Upper lobe of left lung (tissue), 6 donors: Measurements from ENCODE around the gene CAV1. TPM values are rescaled to one million over a fixed set of nuclear protein-coding genes. Genes with fewer than 3 reads are reported as not detected.

Source experiments
- ATAC-seq, 2 donors: fragments of 200-7000 bp; cut with Tn5 transposase; one replicate each; pipeline ENCODE4 v1.9.1; 2022; ENCODE audit warnings: mild to moderate bottlenecking in 2 of 2, moderate library complexity in 2 of 2; ENCODE audit not compliant: low FRiP score in 2 of 2
- DNase-seq, 2 donors: peaks; one replicate each; pipeline ENCODE4 v3.0.0-alpha.2; 2019 to 2020
- H3K27ac ChIP-seq, 4 donors: fragments of 200-600 bp; sonication (generic); one replicate each; pipeline ENCODE4 v1.5.1; 2016 to 2019
- H3K27me3 ChIP-seq, 4 donors: fragments of 200-600 bp; sonication (generic); one replicate each; pipeline ENCODE4 v1.5.1; 2017 to 2019
- H3K36me3 ChIP-seq, 4 donors: fragments of 200-600 bp; sonication (generic); one replicate each; pipeline ENCODE4 v1.5.1; 2016 to 2019
- H3K4me1 ChIP-seq, 4 donors: fragments of 200-600 bp; sonication (generic); one replicate each; pipeline ENCODE4 v1.5.1; 2018 to 2019
- H3K4me3 ChIP-seq, 4 donors: fragments of 200-600 bp; sonication (generic); one replicate each; pipeline ENCODE4 v1.5.1; 2017 to 2019; ENCODE audit warnings: mild to moderate bottlenecking in 2 of 4, moderate library complexity in 1 of 4
- H3K9me3 ChIP-seq, 4 donors: fragments of 200-600 bp; sonication (generic); one replicate each; pipeline ENCODE4 v1.5.1; 2018 to 2019
- EP300 ChIP-seq, 4 donors: sonication (generic); formaldehyde crosslinking; IDR thresholded peaks; one replicate each; pipeline ENCODE4 v1.5.1; 2017; ENCODE audit warnings: antibody characterized with exemption in 4 of 4, control low read depth in 2 of 4
- POLR2A ChIP-seq, 4 donors: fragments of 450-650 bp; IDR thresholded peaks; one replicate each; pipeline ENCODE4 v1.5.1; 2016 to 2017; ENCODE audit warnings: antibody characterized with exemption in 4 of 4, mild to moderate bottlenecking in 2 of 4
- POLR2AphosphoS5 ChIP-seq, 2 donors: sonication (generic); formaldehyde crosslinking; IDR thresholded peaks; one replicate each; pipeline ENCODE4 v1.5.1; 2017; ENCODE audit warnings: antibody characterized with exemption in 2 of 2
- WGBS, 2 donors: methylation state at CpG; one replicate each; pipeline ENCODE4 v1.1.5; 2017 to 2018; 5-methylcytosine and 5-hydroxymethylcytosine counted together
- total RNA-seq, 6 donors: library from RNA; depleted of rRNA in 4 of 6; stranded (reverse); fragments of >200 nt in 4 of 6; gene quantifications; one replicate each; pipeline versions ENCODE4 v1.1.0 to v1.2.1, GENCODE V29; 2016 to 2021
- TF ChIP-seq, protein P1 (sequence below), 6 experiments: fragments of 450-650 bp in 4 of 6; fragments of 200-600 bp in 2 of 6; sonication (generic) in 2 of 6; IDR thresholded peaks; one replicate each; pipeline ENCODE4 v1.5.1; 2016 to 2019; ENCODE audit warnings: antibody characterized with exemption in 6 of 6
- donor health status: DM: no; HTN: no; CAD: no; lungs with moderate emphysema.
- donor health status: DM: no; HTN: yes; CAD: no; lungs with severe emphysema.

The CAV1 gene
- total RNA-seq, 6 donors from 2014 or later = 207 to 951 (median 552) TPM

- 66 to 69% methylated on average over 2 of the region's 2 CpGs for WGBS, 2 donors
- peak in 1 of 2 donors; percentile 89 for ATAC-seq
- H3K9me3 ChIP-seq = no peaks in the 10 kb centered on the region
- H3K4me3 ChIP-seq = no peak overlapping the region
- no peak for DNase-seq
- no peak overlapping the region for H3K27ac ChIP-seq
- H3K4me1 ChIP-seq = peaks cover 0 to 9% (median 2%) of the 10 kb centered on the region in 4 donors
- H3K27me3 ChIP-seq = no peaks in the 10 kb centered on the region
- H3K36me3 ChIP-seq = peaks cover 0 to 27% (median 16%) of the 10 kb centered on the region in 4 donors
- TF ChIP-seq, protein P1, sequence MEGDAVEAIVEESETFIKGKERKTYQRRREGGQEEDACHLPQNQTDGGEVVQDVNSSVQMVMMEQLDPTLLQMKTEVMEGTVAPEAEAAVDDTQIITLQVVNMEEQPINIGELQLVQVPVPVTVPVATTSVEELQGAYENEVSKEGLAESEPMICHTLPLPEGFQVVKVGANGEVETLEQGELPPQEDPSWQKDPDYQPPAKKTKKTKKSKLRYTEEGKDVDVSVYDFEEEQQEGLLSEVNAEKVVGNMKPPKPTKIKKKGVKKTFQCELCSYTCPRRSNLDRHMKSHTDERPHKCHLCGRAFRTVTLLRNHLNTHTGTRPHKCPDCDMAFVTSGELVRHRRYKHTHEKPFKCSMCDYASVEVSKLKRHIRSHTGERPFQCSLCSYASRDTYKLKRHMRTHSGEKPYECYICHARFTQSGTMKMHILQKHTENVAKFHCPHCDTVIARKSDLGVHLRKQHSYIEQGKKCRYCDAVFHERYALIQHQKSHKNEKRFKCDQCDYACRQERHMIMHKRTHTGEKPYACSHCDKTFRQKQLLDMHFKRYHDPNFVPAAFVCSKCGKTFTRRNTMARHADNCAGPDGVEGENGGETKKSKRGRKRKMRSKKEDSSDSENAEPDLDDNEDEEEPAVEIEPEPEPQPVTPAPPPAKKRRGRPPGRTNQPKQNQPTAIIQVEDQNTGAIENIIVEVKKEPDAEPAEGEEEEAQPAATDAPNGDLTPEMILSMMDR (IDR thresholded peaks at IDR 0.05) = no peak
- no peak for TF ChIP-seq POLR2AphosphoS5 (IDR thresholded peaks at IDR 0.05)
- TF ChIP-seq POLR2A (IDR thresholded peaks at IDR 0.05) = no peak
- no peak for TF ChIP-seq EP300 (IDR thresholded peaks at IDR 0.05)
Measured at GRCh38 chr7:116561697-116562483, 37.1 kb downstream of the CAV1 start.

- peaks cover 0 to 27% (median 16%) of the 10 kb centered on the region in 4 donors for H3K36me3 ChIP-seq
- H3K27ac ChIP-seq = no peak overlapping the region
- TF ChIP-seq POLR2AphosphoS5 (IDR thresholded peaks at IDR 0.05) = no peak
- no peak for TF ChIP-seq POLR2A (IDR thresholded peaks at IDR 0.05)
- H3K4me3 ChIP-seq = no peak overlapping the region
- peaks cover 0 to 4% (median 2%) of the 10 kb centered on the region in 4 donors for H3K4me1 ChIP-seq
- DNase-seq (no peak), ATAC-seq (no peak)
- 85 to 90% methylated on average over 1 of the region's 1 CpG for WGBS, 2 donors
- no peaks in the 10 kb centered on the region for H3K27me3 ChIP-seq
- no peaks in the 10 kb centered on the region for H3K9me3 ChIP-seq
Measured at GRCh38 chr7:116562529-116563121, 37.8 kb downstream of the CAV1 start.

- WGBS, 2 donors = 89 to 96% methylated on average over 1 of the region's 1 CpG
- DNase-seq = no peak
- TF ChIP-seq EP300 (IDR thresholded peaks at IDR 0.05) (no peak), POLR2A (IDR thresholded peaks at IDR 0.05) (no peak), POLR2AphosphoS5 (IDR thresholded peaks at IDR 0.05) (no peak)
- TF ChIP-seq, protein P1 (IDR thresholded peaks at IDR 0.05) = no peak
- H3K36me3 ChIP-seq = peaks cover 0 to under 1% (median 0%) of the 10 kb centered on the region in 4 donors
- H3K27me3 ChIP-seq = no peaks in the 10 kb centered on the region
- no peaks in the 10 kb centered on the region for H3K9me3 ChIP-seq
- ATAC-seq = no peak
- H3K4me1 ChIP-seq = peaks cover 0 to 5% (median 4%) of the 10 kb centered on the region in 4 donors
- no peak overlapping the region for H3K4me3 ChIP-seq
- H3K27ac ChIP-seq = no peak overlapping the region
Measured at GRCh38 chr7:116565981-116566380, 41.1 kb downstream of the CAV1 start.

- Histone ChIP-seq H3K36me3 (no peaks in the 10 kb centered on the region), H3K27me3 (no peaks in the 10 kb centered on the region), H3K27ac (no peak overlapping the region), H3K4me3 (no peak overlapping the region), H3K9me3 (no peaks in the 10 kb centered on the region), H3K4me1 (peaks cover 5 to 12% (median 9%) of the 10 kb centered on the region in 4 donors)
- no peak for DNase-seq
- no peak for ATAC-seq
- TF ChIP-seq EP300 (IDR thresholded peaks at IDR 0.05) = no peak
Measured at GRCh38 chr7:116566666-116567065, 41.8 kb downstream of the CAV1 start.

DNA sequence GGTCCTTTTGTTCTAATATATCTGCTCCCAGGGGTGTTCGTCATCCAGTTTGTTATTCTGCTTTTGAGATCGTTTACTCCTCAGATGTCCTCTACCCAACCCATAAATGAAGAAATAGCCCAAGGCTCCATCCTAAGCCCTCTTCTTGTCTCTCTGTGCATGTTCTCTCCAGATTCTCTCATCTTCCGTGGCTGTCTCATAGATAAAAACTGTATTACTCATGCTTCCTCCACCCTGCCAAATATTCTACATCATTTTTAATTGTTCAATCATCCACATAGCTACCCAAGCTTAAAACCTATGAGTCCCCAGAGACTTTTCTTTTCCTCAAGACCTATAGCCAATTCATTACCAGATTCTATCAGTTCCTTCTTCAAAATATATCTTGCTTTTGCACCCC lies 44.9 kb downstream of the CAV1 start:
- TF ChIP-seq EP300 (IDR thresholded peaks at IDR 0.05) (no peak), POLR2A (IDR thresholded peaks at IDR 0.05) (no peak), POLR2AphosphoS5 (IDR thresholded peaks at IDR 0.05) (no peak)
- TF ChIP-seq, protein P1 (IDR thresholded peaks at IDR 0.05) = no peak
- peak in 1 of 2 donors; percentile 89 for ATAC-seq

More for the DNA sequence above, 44.9 kb downstream of the CAV1 start:
- DNase-seq = no peak
- Histone ChIP-seq H3K27ac (no peak overlapping the region), H3K4me1 (peaks cover 23 to 28% (median 23%) of the 10 kb centered on the region in 4 donors), H3K9me3 (no peaks in the 10 kb centered on the region), H3K4me3 (no peak overlapping the region), H3K27me3 (no peaks in the 10 kb centered on the region), H3K36me3 (no peaks in the 10 kb centered on the region)
- WGBS, 2 donors = 68 to 80% methylated on average over 3 of the region's 3 CpGs
